Keratinocyte (primary cell): ENCODE measurements around the gene NDUFA3. TPM values are rescaled to one million over a fixed set of nuclear protein-coding genes. Genes with fewer than 3 reads are reported as not detected.

Experiments
- DNase-seq: peaks from one replicate; pipeline ENCODE4 v3.0.0-alpha.2; 2011; ENCODE audit warnings: low read depth, missing footprints, low spot score
- FAIRE-seq: peaks from 2 replicates; lab custom pipeline; 2011; peaks lifted over from hg19 to GRCh38; lab: Jason Lieb, UNC
- H2AFZ ChIP-seq: 2 replicates; pipeline ENCODE4 v1.6.0; 2012; ENCODE audit warnings: low read length, control low read depth, inconsistent platforms; ENCODE audit not compliant: control insufficient read depth
- H3K27ac ChIP-seq: 2 replicates; pipeline ENCODE4 v1.5.1; 2011; ENCODE audit warnings: low read length; ENCODE audit not compliant: control insufficient read depth, insufficient read depth
- H3K27me3 ChIP-seq: 3 replicates; pipeline ENCODE4 v1.6.0; 2011; ENCODE audit warnings: low read length; ENCODE audit not compliant: control insufficient read depth, insufficient read depth; ENCODE audit errors: extremely low read depth
- H3K36me3 ChIP-seq, 2 experiments: 2 replicates in 1 of 2; 3 replicates in 1 of 2; pipeline ENCODE4 v1.5.1; 2011; ENCODE audit warnings: low read length in 2 of 2, mild to moderate bottlenecking in 1 of 2; ENCODE audit not compliant: control insufficient read depth in 2 of 2, insufficient read depth in 2 of 2; ENCODE audit errors: extremely low read depth in 1 of 2
- H3K4me1 ChIP-seq: 3 replicates; pipeline ENCODE4 v1.5.1; 2011; ENCODE audit warnings: low read length; ENCODE audit not compliant: control insufficient read depth, insufficient read depth; ENCODE audit errors: extremely low read depth
- H3K4me2 ChIP-seq: 3 replicates; pipeline ENCODE4 v1.6.0; 2011; ENCODE audit warnings: low read depth, low read length; ENCODE audit not compliant: control insufficient read depth, insufficient read depth; ENCODE audit errors: extremely low read depth
- H3K4me3 ChIP-seq, 3 experiments: fragments of 200-600 bp in 1 of 3; sonication (generic) in 1 of 3; 2 replicates in 2 of 3; 3 replicates in 1 of 3; pipeline ENCODE4 v1.5.1; 2011 to 2016; ENCODE audit warnings: low read length in 3 of 3, mild to moderate bottlenecking in 3 of 3, control low read depth in 2 of 3, inconsistent platforms in 1 of 3, low read depth in 1 of 3, mixed read lengths in 1 of 3, mixed run types in 1 of 3, moderate library complexity in 1 of 3; ENCODE audit not compliant: control insufficient read depth in 2 of 3, insufficient read depth in 2 of 3; ENCODE audit errors: extremely low read depth in 1 of 3
- H3K79me2 ChIP-seq: 2 replicates; pipeline ENCODE4 v1.6.0; 2012; ENCODE audit warnings: low read length; ENCODE audit not compliant: control insufficient read depth, insufficient read depth
- H3K9ac ChIP-seq: 3 replicates; pipeline ENCODE4 v1.6.0; 2011; ENCODE audit warnings: low read length; ENCODE audit not compliant: control insufficient read depth, insufficient read depth; ENCODE audit errors: extremely low read depth
- H3K9me1 ChIP-seq: 3 replicates; pipeline ENCODE4 v1.6.0; 2011; ENCODE audit warnings: low read length; ENCODE audit not compliant: control insufficient read depth, insufficient read depth; ENCODE audit errors: extremely low read depth
- H3K9me3 ChIP-seq: 2 replicates; pipeline ENCODE4 v1.5.1; 2012; ENCODE audit warnings: low read depth, low read length; ENCODE audit not compliant: control insufficient read depth
- H4K20me1 ChIP-seq: 3 replicates; pipeline ENCODE4 v1.6.0; 2011; ENCODE audit warnings: low read length; ENCODE audit not compliant: control insufficient read depth, insufficient read depth; ENCODE audit errors: extremely low read depth
- EZH2 ChIP-seq: IDR thresholded peaks from one replicate; pipeline ENCODE4 v1.6.1; 2012; ENCODE audit warnings: inconsistent platforms, mild to moderate bottlenecking, low read length, moderate library complexity
- dilution Hi-C: fragments of 300-500 bp; cut with MboI; formaldehyde crosslinking; loops from one replicate; pipeline ENCODE4 v1.7.0; 2020; ENCODE audit warnings: low sequenced_read_pairs; ENCODE audit not compliant: extremely low pct_ligation_motif_present
- polyA plus RNA-seq, 5 experiments: library from polyadenylated mRNA; depleted of rRNA in 3 of 5; stranded (reverse) in 3 of 5; stranded (forward) in 1 of 5; unstranded in 1 of 5; fragments of >200 nt; gene quantifications; 1 replicate in 1 of 5; 2 replicates in 3 of 5; 3 replicates in 1 of 5; pipeline versions ENCODE4 v1.2.1 to v1.2.3, GENCODE V29; 2011 to 2012; ENCODE audit warnings: missing spikeins in 2 of 5, low read depth in 1 of 5, low replicate concordance in 1 of 5
- TF ChIP-seq, protein P1 (sequence below), 3 experiments: IDR thresholded peaks in 1 of 3; conservative IDR thresholded peaks in 1 of 3; optimal IDR thresholded peaks in 1 of 3; 2 replicates in 2 of 3; 3 replicates in 1 of 3; pipeline versions ENCODE3 to v1.5.1; 2011; ENCODE audit warnings: low read length in 3 of 3, mild to moderate bottlenecking in 3 of 3, moderate library complexity in 2 of 3, control low read depth in 1 of 3, inconsistent platforms in 1 of 3; ENCODE audit not compliant: insufficient read depth in 2 of 3; ENCODE audit errors: extremely low read depth in 1 of 3

NDUFA3 gene
- polyA plus RNA-seq, 1 donor (not counting 4 experiments of a cell fraction or from before 2014, with no cell fraction given) = 41.9 TPM

DNA sequence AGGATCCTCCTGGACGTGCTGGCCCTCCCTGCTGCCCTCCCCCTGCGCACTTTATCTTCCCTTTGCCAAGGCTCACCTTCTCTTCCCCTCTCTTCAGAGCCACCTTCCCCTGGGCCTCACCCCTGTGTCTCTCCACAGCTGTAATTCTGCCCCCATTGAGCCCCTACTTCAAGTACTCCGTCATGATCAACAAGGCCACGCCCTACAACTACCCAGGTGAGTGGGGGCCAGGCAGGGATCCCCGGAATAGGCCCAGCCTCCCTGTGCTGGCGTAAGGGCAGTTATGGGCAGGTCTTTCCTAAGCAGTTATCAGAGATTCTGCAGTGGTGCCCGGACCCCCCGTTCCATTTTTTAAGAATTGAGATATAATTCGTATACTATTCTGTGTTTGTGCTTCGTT is 3.1 kb downstream of the NDUFA3 start:
- no peaks in the 10 kb centered on the region for H3K9me3 ChIP-seq
- TF ChIP-seq, protein P1, sequence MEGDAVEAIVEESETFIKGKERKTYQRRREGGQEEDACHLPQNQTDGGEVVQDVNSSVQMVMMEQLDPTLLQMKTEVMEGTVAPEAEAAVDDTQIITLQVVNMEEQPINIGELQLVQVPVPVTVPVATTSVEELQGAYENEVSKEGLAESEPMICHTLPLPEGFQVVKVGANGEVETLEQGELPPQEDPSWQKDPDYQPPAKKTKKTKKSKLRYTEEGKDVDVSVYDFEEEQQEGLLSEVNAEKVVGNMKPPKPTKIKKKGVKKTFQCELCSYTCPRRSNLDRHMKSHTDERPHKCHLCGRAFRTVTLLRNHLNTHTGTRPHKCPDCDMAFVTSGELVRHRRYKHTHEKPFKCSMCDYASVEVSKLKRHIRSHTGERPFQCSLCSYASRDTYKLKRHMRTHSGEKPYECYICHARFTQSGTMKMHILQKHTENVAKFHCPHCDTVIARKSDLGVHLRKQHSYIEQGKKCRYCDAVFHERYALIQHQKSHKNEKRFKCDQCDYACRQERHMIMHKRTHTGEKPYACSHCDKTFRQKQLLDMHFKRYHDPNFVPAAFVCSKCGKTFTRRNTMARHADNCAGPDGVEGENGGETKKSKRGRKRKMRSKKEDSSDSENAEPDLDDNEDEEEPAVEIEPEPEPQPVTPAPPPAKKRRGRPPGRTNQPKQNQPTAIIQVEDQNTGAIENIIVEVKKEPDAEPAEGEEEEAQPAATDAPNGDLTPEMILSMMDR (optimal IDR thresholded peaks at IDR 0.05 in 1 of 3, IDR thresholded peaks at IDR 0.05 in 1 of 3, conservative IDR thresholded peaks at IDR 0.05 in 1 of 3; ENCODE audit: extremely low read depth in 1 of 3, insufficient read depth in 2 of 3, low read length in 3 of 3) = no peak
- TF ChIP-seq EZH2 = no peak
- FAIRE-seq (no peak), DNase-seq (no peak)
- dilution Hi-C loops = no loop called here
- H3K27ac ChIP-seq = no peak overlapping the region
- H3K27me3 ChIP-seq = no peaks in the 10 kb centered on the region
- H3K79me2 ChIP-seq = peaks cover 18% of the 10 kb centered on the region
- peaks cover 4% of the 10 kb centered on the region for H3K4me1 ChIP-seq
- H3K9ac ChIP-seq = no peak overlapping the region
- H3K36me3 ChIP-seq = peaks cover 13 to 21% of the 10 kb centered on the region in 2 experiments
- peaks cover 3% of the 10 kb centered on the region for H4K20me1 ChIP-seq
- H3K4me3 ChIP-seq = no peak overlapping the region
- no peak overlapping the region for H3K4me2 ChIP-seq
- H3K9me1 ChIP-seq = no peaks in the 10 kb centered on the region
- no peak overlapping the region for H2AFZ ChIP-seq

GRCh38 chr19:54106716-54107115 is 4.1 kb downstream of the NDUFA3 start:
- peaks cover 4% of the 10 kb centered on the region for H3K4me1 ChIP-seq
- no peaks in the 10 kb centered on the region for H3K27me3 ChIP-seq
- FAIRE-seq (no peak), DNase-seq (no peak)
- H4K20me1 ChIP-seq = peaks cover 3% of the 10 kb centered on the region
- dilution Hi-C loops = no loop called here
- no peak overlapping the region for H3K9ac ChIP-seq
- TF ChIP-seq, protein P1 (optimal IDR thresholded peaks at IDR 0.05 in 1 of 3, IDR thresholded peaks at IDR 0.05 in 1 of 3, conservative IDR thresholded peaks at IDR 0.05 in 1 of 3; ENCODE audit: extremely low read depth in 1 of 3, insufficient read depth in 2 of 3, low read length in 3 of 3) = no peak
- TF ChIP-seq EZH2 = no peak
- peaks cover 18% of the 10 kb centered on the region for H3K79me2 ChIP-seq
- no peaks in the 10 kb centered on the region for H3K9me3 ChIP-seq
- H3K36me3 ChIP-seq = peaks cover 15 to 23% of the 10 kb centered on the region in 2 experiments
- H3K4me2 ChIP-seq = no peak overlapping the region
- no peaks in the 10 kb centered on the region for H3K9me1 ChIP-seq
- no peak overlapping the region for H3K4me3 ChIP-seq
- H2AFZ ChIP-seq = no peak overlapping the region
- H3K27ac ChIP-seq = no peak overlapping the region
